Stimulated activated effector memory CD8-positive, alpha-beta T cell treated with anti-CD3 and anti-CD28 coated beads, Interleukin-12 subunit alpha, Interleukin-12 subunit beta, amount 100 ng/mL, for 72 hours (primary cell): ENCODE data around the gene MGA.

Experiments used
- ATAC-seq: fragments of 150-1000 bp; cut with Tn5 transposase; 2 replicates; pipeline ENCODE4 v1.10.0; 2021
- DNase-seq, 2 donors: peaks; one replicate each; pipeline ENCODE4 v3.0.0; 2021 to 2022; ENCODE audit warnings: low spot score in 2 of 2
- H3K27ac Mint-ChIP-seq: one replicate; pipeline ENCODE4 v1.8.0; 2022; ENCODE audit warnings: mild to moderate bottlenecking, mixed read lengths
- H3K36me3 Mint-ChIP-seq: one replicate; pipeline ENCODE4 v1.8.0; 2022; ENCODE audit warnings: mild to moderate bottlenecking, mixed read lengths
- H3K4me1 Mint-ChIP-seq: one replicate; pipeline ENCODE4 v1.8.0; 2022; ENCODE audit warnings: mixed read lengths
- H3K4me3 Mint-ChIP-seq: one replicate; pipeline ENCODE4 v1.8.0; 2022; ENCODE audit warnings: mild to moderate bottlenecking, mixed read lengths
- H3K9me3 Mint-ChIP-seq: one replicate; pipeline ENCODE4 v1.8.0; 2022; ENCODE audit warnings: mixed read lengths

The MGA gene

DNA sequence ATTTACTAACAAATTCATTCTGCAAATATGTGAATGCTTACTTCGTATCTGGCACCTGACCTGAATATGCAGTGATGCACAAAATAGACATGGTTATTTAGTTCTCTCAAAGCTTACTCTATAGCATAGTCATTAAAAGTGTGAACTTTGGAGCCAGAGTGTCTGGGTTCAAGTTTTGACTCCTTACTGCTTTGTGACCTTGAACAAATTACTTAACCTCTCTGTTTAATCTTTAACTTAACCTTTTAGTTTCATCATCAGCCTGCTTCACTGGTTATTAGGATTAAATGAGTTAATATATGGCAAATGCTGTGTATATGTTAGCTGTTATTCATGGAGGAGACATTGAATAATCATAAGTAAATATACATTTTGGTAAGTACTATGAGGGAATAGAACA, 12.1 kb upstream of the MGA start:
- H3K36me3 Mint-ChIP-seq: no peaks in the 10 kb centered on the region
- H3K9me3 Mint-ChIP-seq: peaks cover 2% of the 10 kb centered on the region
- H3K27ac Mint-ChIP-seq: no peak overlapping the region
- no peak for ATAC-seq
- H3K4me3 Mint-ChIP-seq: no peak overlapping the region
- H3K4me1 Mint-ChIP-seq: no peaks in the 10 kb centered on the region
- no peak for DNase-seq

DNA sequence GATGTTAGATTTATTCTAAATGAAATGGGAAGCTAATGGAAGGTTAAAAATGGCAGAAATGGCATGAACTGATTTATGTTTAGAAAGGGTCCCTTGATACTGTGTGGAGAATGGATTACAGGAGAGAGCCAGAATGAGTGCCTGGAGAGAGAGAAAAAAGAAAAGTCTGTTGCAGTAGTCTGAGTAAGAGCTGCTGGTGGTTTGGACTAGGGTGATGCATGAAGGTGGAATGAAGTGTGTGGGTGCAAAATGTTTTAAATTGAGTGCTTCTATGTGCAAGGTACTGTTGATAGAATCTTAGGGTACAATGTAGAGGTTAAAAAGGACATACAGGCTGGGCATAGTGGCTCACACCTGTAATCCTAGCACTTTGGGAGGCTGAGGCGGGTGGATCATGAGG, 11.4 kb upstream of the MGA start:
- no peak overlapping the region for H3K27ac Mint-ChIP-seq
- no peaks in the 10 kb centered on the region for H3K4me1 Mint-ChIP-seq
- no peak overlapping the region for H3K4me3 Mint-ChIP-seq
- peaks cover 2% of the 10 kb centered on the region for H3K9me3 Mint-ChIP-seq
- peak; percentile 19 for ATAC-seq
- no peak for DNase-seq
- H3K36me3 Mint-ChIP-seq: no peaks in the 10 kb centered on the region

DNA sequence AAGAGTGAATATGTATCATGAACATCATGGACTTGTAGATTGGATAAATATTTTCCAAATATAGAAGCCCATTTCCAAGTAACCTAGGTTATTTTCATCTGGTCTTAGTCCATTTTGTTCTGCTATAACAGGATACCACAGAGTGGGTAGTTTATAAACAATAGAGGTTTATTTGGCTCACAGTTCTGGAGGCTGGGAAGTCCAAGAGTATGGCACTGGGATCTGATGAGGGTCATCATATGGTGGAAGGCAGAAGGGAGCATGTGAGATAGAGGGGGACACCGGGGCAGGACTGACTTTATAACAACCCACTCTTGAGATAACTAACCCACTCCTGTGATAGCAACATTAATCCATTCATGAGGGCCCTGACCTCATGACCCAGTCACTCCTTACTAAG, 9.4 kb upstream of the MGA start:
- H3K9me3 Mint-ChIP-seq: peaks cover 2% of the 10 kb centered on the region
- H3K4me3 Mint-ChIP-seq: no peak overlapping the region
- H3K27ac Mint-ChIP-seq: no peak overlapping the region
- H3K4me1 Mint-ChIP-seq: no peaks in the 10 kb centered on the region
- no peak for DNase-seq
- no peaks in the 10 kb centered on the region for H3K36me3 Mint-ChIP-seq
- ATAC-seq: no peak

DNA sequence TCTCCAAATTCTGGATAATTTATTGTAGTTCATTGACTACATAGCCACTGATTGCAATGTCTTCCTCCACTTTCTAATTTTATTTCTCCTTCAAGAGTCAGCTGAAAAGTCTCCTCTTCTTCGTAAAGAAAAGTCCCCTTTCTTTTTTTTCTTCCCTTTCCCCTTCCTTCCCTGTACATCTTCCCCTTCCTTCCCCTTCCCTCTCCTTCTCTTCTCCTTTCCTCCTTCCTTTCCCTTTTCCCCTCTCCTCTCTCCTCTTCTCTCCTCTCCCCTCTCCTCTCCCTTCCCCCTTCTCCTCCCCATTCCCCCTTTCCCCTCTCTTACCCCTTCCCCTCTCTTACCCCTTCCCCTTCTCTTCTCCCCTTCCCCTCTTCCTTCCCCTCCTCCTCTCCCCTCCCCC, 8.8 kb upstream of the MGA start:
- ATAC-seq (no peak), DNase-seq (no peak)
- H3K36me3 Mint-ChIP-seq: no peaks in the 10 kb centered on the region
- H3K27ac Mint-ChIP-seq: no peak overlapping the region
- H3K9me3 Mint-ChIP-seq: peaks cover 2% of the 10 kb centered on the region
- no peak overlapping the region for H3K4me3 Mint-ChIP-seq
- H3K4me1 Mint-ChIP-seq: no peaks in the 10 kb centered on the region

DNA sequence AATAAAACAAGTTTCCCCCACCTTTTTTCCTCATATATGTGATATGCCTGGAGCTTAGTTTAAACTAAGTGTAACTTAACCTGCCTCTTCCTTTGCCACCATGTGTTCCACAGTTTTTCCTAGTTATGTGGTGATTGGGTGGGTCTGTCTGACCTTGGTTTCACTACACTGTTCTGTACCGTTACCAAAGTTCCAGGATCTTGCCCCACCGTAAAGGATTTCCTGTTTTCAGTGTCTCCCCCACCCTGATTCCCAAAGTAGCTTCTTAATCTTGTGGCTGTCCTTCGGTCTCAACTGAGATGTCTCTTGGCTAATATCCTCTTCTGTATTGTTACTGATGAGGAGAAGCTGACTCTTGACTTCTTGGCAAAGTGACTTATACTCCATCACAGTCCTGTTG, 6.4 kb upstream of the MGA start:
- Mint-ChIP-seq H3K9me3 (peaks cover 2% of the 10 kb centered on the region), H3K36me3 (no peaks in the 10 kb centered on the region), H3K4me1 (no peaks in the 10 kb centered on the region), H3K4me3 (no peak overlapping the region), H3K27ac (no peak overlapping the region)
- DNase-seq (no peak), ATAC-seq (no peak)

DNA sequence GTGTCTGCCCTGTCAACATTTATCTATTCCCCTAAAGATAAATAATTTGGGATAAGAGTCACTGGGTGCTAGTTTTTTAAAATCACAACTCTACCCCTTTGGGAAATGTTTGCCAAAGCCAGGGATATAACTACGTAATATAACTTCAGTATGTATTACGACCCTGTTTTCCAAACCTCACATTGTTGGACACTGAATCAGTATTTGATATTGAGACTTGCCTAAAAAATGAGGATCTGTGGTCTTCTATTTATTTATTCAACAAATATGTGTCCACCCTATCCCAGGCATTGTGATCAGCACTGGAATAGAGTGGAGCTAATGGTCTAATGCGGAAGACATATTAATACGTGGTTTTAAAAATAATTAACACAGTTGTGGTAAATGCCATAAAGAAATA, 4.5 kb upstream of the MGA start:
- no peak for ATAC-seq
- Mint-ChIP-seq H3K27ac (no peak overlapping the region), H3K36me3 (peaks cover 7% of the 10 kb centered on the region), H3K4me1 (peaks cover 15% of the 10 kb centered on the region), H3K4me3 (no peak overlapping the region), H3K9me3 (peaks cover 5% of the 10 kb centered on the region)
- no peak for DNase-seq

DNA sequence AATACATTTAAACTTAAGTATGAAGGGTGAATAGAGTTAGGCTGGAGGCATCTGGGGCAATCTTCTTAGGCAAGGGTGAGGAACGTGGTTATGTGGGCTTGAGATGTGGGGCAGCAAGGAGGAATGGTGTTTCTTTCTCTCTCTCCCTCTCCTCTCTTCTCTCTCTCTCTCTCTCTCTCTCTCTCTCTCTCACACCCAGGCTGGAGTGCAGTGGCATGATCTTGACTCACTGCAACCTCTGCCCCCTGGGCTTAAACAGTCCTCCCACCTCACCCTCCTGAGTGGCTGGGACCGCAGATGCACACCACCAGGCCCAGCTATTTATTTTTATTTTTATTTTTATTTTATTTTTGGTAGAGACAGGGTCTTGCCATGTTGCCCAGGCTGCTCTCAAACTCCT, 4.0 kb upstream of the MGA start:
- H3K4me1 Mint-ChIP-seq: peaks cover 19% of the 10 kb centered on the region
- ATAC-seq (no peak), DNase-seq (no peak)
- no peak overlapping the region for H3K4me3 Mint-ChIP-seq
- H3K9me3 Mint-ChIP-seq: peaks cover 5% of the 10 kb centered on the region
- no peak overlapping the region for H3K27ac Mint-ChIP-seq
- peaks cover 12% of the 10 kb centered on the region for H3K36me3 Mint-ChIP-seq

DNA sequence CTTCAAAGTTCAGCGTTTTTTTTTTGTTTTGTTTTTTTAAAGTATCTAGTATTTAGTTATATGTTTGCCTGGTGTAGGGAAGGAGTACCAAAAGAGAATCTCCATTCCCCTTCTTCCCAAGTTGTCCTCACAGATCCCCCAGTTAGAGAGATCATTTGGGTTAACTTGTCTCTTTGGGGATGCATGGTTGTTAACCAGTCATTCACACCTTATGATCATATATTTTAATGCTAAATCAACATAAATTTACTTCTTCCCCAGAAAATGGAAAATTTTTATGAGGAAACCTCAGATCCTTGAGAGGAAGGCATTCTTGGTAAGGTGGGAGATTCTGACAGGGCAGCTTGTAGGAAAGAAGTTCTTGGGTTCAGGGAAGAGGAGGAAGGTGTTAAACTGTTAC, 1.5 kb upstream of the MGA start:
- Mint-ChIP-seq H3K27ac (no peak overlapping the region), H3K9me3 (peaks cover 5% of the 10 kb centered on the region)

DNA sequence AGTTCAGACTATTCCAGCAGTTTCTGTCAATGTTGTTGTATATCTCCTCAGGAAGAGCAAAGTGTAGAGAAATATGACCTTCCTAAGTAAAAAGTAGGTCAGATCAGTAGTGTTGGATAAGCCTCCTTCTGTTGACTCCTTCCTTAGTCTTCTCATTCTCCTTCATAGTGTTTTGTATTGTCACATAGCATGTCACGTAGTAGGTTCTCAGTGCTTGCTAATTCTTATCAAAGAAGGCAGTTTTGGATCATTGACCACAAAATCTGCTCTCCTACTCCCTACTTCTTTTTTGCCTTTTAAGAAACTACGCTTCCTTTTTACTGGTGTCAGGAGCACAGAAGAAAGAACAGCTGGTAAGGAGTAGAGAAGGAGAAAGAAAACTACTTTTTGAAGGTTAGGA, 1.0 kb upstream of the MGA start:
- ATAC-seq (no peak), DNase-seq (no peak)
- Mint-ChIP-seq H3K4me3 (no peak overlapping the region), H3K9me3 (peaks cover 5% of the 10 kb centered on the region), H3K4me1 (peaks cover 41% of the 10 kb centered on the region), H3K36me3 (peaks cover 19% of the 10 kb centered on the region), H3K27ac (peak overlapping the region; percentile 99)

More for the DNA sequence above, 1.5 kb upstream of the MGA start:
- Mint-ChIP-seq H3K4me3 (no peak overlapping the region), H3K4me1 (peaks cover 39% of the 10 kb centered on the region), H3K36me3 (peaks cover 19% of the 10 kb centered on the region)
- DNase-seq: no peak
- no peak for ATAC-seq

DNA sequence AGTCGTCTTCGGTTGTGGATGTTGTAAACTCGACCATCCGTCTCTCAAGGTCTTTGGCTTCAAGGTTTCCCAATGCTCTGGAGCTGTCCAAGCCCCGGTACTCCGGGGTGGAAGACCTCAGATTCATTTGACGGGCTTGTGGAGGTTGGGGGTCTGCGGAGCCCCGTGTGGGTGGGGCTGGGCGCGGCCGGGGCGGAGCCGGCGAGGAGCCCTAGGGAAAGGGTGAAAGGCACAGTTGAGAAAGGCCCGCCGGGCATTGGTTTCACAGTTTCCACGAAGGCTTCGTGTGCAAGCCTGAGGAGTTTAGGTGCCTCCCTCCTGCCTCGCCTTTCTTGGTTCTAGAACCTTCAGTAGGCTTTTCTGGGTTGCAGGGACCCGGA, 360 bp upstream of the MGA start:
- no peak for DNase-seq
- peaks cover 41% of the 10 kb centered on the region for H3K4me1 Mint-ChIP-seq
- H3K4me3 Mint-ChIP-seq: peak overlapping the region; percentile 97
- no peak for ATAC-seq
- peaks cover 5% of the 10 kb centered on the region for H3K9me3 Mint-ChIP-seq
- peak overlapping the region; percentile 99 for H3K27ac Mint-ChIP-seq
- peaks cover 19% of the 10 kb centered on the region for H3K36me3 Mint-ChIP-seq

DNA sequence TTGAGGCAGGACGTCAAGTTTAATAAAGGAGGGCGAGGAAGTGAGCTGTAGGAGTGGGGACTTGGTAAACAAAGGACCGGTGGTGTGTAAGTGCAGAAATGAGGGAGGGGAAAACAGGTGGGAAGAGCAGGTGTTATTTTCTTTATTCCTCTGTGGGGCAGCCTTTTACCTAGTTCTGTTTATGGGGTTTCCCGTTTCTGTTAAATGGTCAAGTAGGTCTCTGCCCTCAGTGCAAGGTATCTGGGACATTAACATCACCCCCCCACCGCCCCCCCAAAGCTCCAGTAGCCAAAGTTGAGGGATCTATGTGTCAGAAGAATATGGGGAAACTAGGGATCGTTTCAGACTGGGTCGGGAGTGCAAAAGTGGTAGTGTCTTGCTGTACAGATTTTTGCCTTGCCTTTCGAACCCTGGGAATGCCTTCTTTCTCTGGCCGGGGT, 893 bp downstream of the MGA start:
- DNase-seq (no peak), ATAC-seq (no peak)
- Mint-ChIP-seq H3K9me3 (peaks cover 5% of the 10 kb centered on the region), H3K27ac (peak overlapping the region; percentile 99), H3K36me3 (peaks cover 19% of the 10 kb centered on the region), H3K4me1 (peaks cover 41% of the 10 kb centered on the region), H3K4me3 (peak overlapping the region; percentile 97)

DNA sequence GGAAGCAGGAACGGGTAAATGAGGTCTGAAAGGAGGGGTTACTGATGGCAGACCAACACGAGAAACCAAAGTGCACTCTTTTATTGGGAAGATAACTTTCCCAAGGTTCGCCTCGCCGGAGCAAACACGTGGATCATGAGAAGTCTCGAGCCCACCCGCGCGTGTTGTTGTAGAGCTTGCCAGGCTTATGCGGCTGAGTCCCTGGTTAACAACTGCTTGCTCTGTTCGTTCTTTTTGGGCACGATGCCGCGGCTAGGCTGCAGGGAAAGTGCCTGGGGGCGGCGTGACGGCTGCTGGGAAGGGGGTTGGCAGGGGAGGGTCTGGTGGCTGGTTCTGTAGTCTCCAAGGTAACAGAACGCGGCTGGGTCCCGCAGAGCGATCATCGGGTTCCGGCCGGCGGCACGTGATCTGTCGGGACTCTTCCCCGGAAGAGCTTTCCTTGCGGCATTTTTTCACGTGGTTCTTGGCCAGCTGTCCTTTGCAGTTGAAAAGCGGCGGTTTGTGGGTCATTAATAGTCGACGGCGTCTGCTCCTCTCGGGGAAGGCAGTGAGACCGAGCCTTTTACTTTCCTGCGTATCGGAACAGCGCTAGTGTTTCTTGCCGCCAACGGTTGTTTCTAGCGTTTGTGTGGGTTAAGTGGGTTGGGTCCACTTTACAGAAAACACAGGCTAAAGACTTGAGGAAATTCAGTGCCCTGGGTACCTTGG, 1.5 kb downstream of the MGA start:
- Mint-ChIP-seq H3K27ac (peak overlapping the region; percentile 99), H3K4me3 (peak overlapping the region; percentile 97), H3K4me1 (peaks cover 44% of the 10 kb centered on the region), H3K36me3 (peaks cover 19% of the 10 kb centered on the region), H3K9me3 (peaks cover 5% of the 10 kb centered on the region)
- ATAC-seq: peak; percentile 11
- peak; percentile 38 to 76 for DNase-seq

DNA sequence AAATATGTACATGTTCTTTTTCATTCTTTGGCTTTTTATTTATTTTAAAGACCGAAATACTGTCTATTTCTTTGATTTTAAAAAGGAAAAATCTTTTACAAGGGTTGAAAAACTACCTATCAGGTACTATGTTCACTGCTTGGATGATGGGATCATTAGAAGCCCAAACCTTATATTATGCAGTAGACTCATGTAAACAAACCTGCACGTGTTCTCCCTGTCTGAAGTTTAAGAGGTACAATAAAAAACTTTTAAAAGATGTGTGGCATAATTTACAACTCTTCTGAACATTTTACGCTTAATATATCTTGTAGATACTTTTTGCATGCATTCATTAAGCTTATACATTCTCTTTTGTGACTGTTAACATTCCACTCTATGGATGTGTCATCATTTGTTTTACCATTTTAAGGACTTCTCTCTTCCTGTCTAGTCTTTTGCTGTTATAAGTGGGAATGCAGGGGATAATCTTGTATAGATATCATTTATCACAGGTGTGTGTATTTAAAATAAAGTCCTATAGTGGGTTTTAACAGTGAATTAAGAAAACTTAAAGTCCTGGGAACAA, 6.2 kb downstream of the MGA start:
- Mint-ChIP-seq H3K27ac (no peak overlapping the region), H3K4me1 (peaks cover 45% of the 10 kb centered on the region), H3K36me3 (peaks cover 26% of the 10 kb centered on the region), H3K4me3 (no peak overlapping the region), H3K9me3 (no peaks in the 10 kb centered on the region)
- no peak for ATAC-seq
- no peak for DNase-seq

DNA sequence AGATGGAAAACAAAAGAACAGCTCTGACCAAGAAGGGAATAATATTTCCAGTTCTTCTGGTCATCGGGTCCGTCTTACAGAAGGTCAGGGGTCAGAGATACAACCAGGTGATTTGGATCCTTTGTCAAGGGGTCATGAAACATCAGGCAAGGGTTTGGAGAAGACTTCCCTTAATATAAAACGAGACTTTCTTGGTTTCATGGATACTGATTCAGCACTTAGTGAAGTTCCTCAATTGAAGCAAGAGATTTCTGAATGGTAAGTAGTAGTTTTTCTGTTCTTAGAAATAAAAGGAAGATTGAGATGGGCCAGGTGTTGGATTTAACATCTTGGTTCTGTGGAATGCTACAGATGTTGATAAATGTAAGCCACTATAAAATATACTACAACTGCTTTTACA, 9.5 kb downstream of the MGA start:
- Mint-ChIP-seq H3K4me3 (no peak overlapping the region), H3K27ac (no peak overlapping the region), H3K4me1 (peaks cover 45% of the 10 kb centered on the region)

DNA sequence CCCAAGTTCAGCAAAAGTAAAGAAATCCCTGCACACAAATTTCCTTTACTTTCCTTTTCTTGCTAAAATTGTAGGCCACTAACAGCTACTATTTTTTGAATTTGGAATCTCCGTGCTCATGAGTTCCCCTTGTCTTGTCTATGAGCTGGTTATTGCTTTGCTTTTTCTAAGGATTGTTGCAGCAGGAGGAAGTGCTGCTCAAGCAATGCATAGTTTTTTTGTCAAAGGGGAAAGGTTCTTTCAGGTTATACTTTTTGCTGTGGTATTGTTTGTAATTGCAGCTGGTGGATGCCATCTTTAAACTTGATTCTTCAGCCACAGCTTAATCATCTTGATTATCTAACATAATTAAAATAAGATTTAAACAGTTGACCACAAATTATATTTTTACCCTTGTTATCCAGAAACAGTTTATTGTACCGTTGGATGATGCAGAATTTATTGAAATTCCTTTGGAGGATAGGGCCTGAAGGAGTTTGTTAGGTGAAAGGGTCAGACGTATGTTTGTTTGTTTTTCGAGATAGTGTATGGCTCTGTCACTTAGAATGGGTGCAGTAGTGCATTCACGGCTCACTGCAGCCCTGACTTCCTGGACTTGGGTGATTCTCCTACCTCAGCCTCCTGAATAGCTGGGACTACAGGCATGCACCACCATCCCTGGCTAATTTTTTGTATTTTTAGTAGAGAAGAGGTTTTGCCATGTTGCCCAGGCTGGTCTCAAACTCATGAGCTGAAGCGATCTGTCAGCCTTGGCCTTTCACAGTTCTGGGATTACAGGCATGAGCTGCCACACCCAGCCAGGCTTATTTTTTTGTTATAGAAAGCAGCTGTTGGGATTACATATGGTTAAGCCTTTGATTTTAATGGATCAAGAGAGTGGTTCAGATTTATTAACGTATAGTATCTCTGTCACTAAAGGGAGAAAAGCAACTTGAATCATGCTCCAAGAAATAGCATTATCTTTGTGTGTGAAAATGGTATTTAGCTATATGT, 11.7 kb downstream of the MGA start:
- ATAC-seq (no peak), DNase-seq (no peak)
- Mint-ChIP-seq H3K4me1 (peaks cover 44% of the 10 kb centered on the region), H3K9me3 (no peaks in the 10 kb centered on the region), H3K36me3 (peaks cover 42% of the 10 kb centered on the region), H3K4me3 (no peak overlapping the region), H3K27ac (no peak overlapping the region)

More for the DNA sequence above, 9.5 kb downstream of the MGA start:
- DNase-seq (no peak), ATAC-seq (no peak)
- H3K9me3 Mint-ChIP-seq: no peaks in the 10 kb centered on the region
- H3K36me3 Mint-ChIP-seq: peaks cover 38% of the 10 kb centered on the region
